Gastroesophageal sphincter (tissue), 3 donors: Measurements from ENCODE around the gene GTSF1L.

Experiments used
- CTCF ChIP-seq, 4 experiments: fragments of 200-600 bp in 2 of 4; fragments of 450-650 bp in 2 of 4; sonication (generic) in 1 of 4; IDR thresholded peaks; one replicate each; pipeline ENCODE4 v1.5.1; 2017 to 2019; ENCODE audit warnings: antibody characterized with exemption in 4 of 4, mild to moderate bottlenecking in 2 of 4, moderate library complexity in 2 of 4
- POLR2A ChIP-seq, 2 donors: fragments of 450-650 bp; IDR thresholded peaks; one replicate each; pipeline ENCODE4 v1.6.1; 2017; ENCODE audit warnings: antibody characterized with exemption in 2 of 2, mild to moderate bottlenecking in 2 of 2, moderate library complexity in 1 of 2

GRCh38 chr20:43726333-43726732 is 469 bp downstream of the GTSF1L start:
- TF ChIP-seq POLR2A (IDR thresholded peaks at IDR 0.05): no peak
- TF ChIP-seq CTCF (IDR thresholded peaks at IDR 0.05): no peak
